Esophagus (tissue), 2 donors: ENCODE measurements around the gene CLCN6. TPM values are rescaled to one million over a fixed set of nuclear protein-coding genes. Genes with fewer than 3 reads are reported as not detected.

Experiments used
- H3K27ac ChIP-seq, 2 donors: one replicate each; pipeline ENCODE4 v1.5.1; 2013; ENCODE audit warnings: low read depth in 2 of 2, mild to moderate bottlenecking in 2 of 2, inconsistent platforms in 1 of 2, low read length in 1 of 2, moderate library complexity in 1 of 2
- H3K27me3 ChIP-seq, 2 donors: one replicate each; pipeline ENCODE4 v1.6.1; 2013; ENCODE audit warnings: low read length in 2 of 2, control low read depth in 1 of 2, mild to moderate bottlenecking in 1 of 2; ENCODE audit not compliant: insufficient read depth in 2 of 2, control insufficient read depth in 1 of 2
- H3K36me3 ChIP-seq, 2 donors: one replicate each; pipeline ENCODE4 v1.6.1; 2013; ENCODE audit warnings: low read length in 1 of 2; ENCODE audit not compliant: control insufficient read depth in 2 of 2, insufficient read depth in 2 of 2
- H3K4me1 ChIP-seq, 2 donors: one replicate each; pipeline ENCODE4 v1.6.1; 2013; ENCODE audit warnings: low read length in 1 of 2; ENCODE audit not compliant: control insufficient read depth in 2 of 2, insufficient read depth in 2 of 2
- H3K4me3 ChIP-seq, 2 donors: one replicate each; pipeline ENCODE4 v1.5.1; 2013; ENCODE audit warnings: low read length in 2 of 2, mild to moderate bottlenecking in 2 of 2, low read depth in 1 of 2, moderate library complexity in 1 of 2
- H3K9me3 ChIP-seq, 2 donors: one replicate each; pipeline ENCODE4 v1.6.1; 2013; ENCODE audit warnings: mild to moderate bottlenecking in 2 of 2, low read depth in 1 of 2, low read length in 1 of 2, moderate library complexity in 1 of 2; ENCODE audit not compliant: control insufficient read depth in 2 of 2, insufficient read depth in 1 of 2
- WGBS, 2 donors: extraction: QIAGEN DNeasy Blood & Tissue Kit; methylation state at CpG; one replicate each; pipeline ENCODE4 v1.1.7; 2013; 5-methylcytosine and 5-hydroxymethylcytosine counted together
- polyA plus RNA-seq, 2 donors: library from polyadenylated mRNA; stranded (reverse); fragments of 200-250 nt; gene quantifications; one replicate each; pipeline ENCODE4 v1.2.3, GENCODE V29; 2013
- donor health status: healthy with polysubstance abuse.
- donor health status: Bipolar disorder and iron deficiency.

The CLCN6 gene
- polyA plus RNA-seq, 2 donors = 4.9 to 9.1 TPM

DNA sequence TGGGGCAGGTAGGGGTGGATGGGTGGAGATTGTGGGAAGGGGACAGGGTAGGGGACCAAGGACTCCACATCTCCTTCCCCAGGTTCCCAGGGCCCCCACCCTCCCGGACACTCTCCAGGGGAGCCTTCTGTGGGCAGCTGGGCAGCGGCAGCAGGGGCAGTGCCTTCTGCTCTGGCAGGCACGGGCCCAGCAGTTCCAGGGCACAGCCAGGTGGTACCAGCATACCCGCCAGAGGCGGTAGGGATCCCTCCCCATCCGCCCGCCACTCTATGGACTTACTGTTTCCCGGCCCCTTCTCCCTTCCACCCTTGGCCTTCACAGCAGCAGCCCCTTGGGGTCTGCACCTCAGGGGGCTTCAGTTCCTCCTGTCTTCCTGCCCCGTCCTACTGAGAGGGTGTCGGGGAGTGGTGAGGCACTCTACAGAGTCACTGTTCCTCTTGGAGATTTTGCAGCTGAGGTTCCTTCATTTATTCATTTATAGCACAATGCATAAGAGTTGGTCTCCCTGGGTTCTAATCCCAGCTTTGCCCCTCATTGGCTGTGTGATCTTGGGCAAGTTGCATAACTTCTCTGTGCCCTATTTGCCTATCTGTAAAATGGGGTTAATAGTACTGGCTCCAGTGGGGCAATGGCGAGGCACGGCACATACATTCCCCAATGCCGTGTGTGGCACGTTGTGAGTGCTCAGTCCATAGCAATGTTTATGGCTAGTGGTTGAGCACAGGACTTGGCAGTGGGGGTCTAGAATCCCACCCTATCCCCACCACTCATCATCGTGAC lies 27.0 kb upstream of the CLCN6 start:
- H3K4me1 ChIP-seq = no peaks in the 10 kb centered on the region
- H3K9me3 ChIP-seq = no peaks in the 10 kb centered on the region
- H3K36me3 ChIP-seq = no peaks in the 10 kb centered on the region
- no peak overlapping the region for H3K4me3 ChIP-seq
- H3K27me3 ChIP-seq = no peaks in the 10 kb centered on the region
- no peak overlapping the region for H3K27ac ChIP-seq
- WGBS, 2 donors = 88% methylated on average over 14 to 15 of the region's 15 CpGs

DNA sequence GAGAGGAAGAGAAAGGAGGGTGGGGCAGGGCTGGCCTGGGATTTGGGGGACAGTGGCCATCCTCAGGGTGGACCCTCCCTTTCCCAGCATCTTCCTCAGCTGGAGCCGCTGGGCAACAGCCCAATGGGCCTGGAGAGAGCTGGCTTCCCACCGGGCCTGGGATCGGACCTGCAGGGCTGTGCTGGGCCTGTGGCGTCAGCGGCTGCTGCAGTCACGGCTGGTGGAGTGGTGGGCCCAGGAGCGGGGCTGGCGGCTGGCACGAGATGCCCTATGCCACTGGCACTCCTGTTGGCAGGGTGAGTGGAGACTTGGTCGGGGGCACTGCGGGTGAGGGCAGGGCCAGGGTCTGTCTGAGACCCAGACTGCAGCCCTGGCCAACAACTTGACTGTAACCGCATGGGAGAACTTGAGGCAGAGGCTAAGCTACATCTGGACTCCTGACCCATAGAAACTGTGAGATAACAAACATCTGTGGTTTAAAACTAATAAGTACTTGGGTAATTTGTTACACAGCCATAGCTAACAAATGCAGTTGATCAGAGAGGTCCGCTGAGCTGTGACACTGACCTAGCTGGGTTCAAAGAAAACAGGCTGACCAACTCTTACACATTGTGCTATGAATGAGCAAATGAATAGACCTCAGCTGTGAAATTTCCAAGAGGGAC lies 26.1 kb upstream of the CLCN6 start:
- H3K4me1 ChIP-seq = no peaks in the 10 kb centered on the region
- H3K27ac ChIP-seq = no peak overlapping the region
- H3K36me3 ChIP-seq = no peaks in the 10 kb centered on the region
- WGBS, 2 donors = 84 to 85% methylated on average over 13 of the region's 13 CpGs
- no peak overlapping the region for H3K4me3 ChIP-seq
- H3K9me3 ChIP-seq = no peaks in the 10 kb centered on the region
- H3K27me3 ChIP-seq = no peaks in the 10 kb centered on the region

DNA sequence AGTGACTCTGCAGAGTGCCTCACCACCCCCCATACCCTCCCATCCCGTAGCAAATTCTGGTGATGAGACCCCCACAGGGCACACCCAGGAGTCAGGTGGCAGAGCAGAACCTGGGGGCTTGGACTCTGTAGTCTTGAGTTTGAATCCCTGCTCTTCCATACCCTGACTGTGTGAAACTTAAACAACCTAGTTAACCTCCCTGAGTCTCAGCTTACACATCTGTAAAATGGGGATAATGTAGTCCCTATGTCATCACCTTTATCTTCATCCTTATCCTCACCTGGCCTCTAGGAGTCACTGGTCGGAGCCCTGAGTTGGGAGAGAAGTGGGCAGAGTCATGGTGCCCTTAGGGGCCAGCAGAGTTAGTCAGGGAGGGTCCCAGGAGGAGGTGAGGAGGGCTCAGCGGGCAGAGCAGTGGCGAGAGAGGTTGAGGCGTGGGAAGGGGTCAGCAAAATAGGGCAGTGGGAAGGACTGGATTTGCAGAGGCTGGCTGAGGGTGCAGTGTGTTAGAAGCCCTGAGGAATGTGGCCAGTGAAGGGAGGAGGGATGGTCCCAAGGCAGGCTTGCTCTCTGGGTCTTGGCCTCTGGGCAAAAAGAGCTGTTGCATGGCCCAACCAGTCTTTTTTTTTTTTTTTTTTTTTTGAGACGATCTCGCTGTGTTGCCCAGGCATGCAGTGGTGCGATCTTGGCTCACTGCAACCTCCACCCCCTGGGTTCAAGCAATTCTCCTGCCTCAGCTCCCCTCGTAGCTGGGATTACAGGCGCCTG lies 25.4 kb upstream of the CLCN6 start:
- H3K27ac ChIP-seq = no peak overlapping the region
- no peak overlapping the region for H3K4me3 ChIP-seq
- H3K27me3 ChIP-seq = no peaks in the 10 kb centered on the region
- H3K9me3 ChIP-seq = no peaks in the 10 kb centered on the region
- 63 to 68% methylated on average over 8 to 10 of the region's 10 CpGs for WGBS, 2 donors
- H3K36me3 ChIP-seq = no peaks in the 10 kb centered on the region
- peaks cover 0 to 2% of the 10 kb centered on the region in 2 donors for H3K4me1 ChIP-seq

DNA sequence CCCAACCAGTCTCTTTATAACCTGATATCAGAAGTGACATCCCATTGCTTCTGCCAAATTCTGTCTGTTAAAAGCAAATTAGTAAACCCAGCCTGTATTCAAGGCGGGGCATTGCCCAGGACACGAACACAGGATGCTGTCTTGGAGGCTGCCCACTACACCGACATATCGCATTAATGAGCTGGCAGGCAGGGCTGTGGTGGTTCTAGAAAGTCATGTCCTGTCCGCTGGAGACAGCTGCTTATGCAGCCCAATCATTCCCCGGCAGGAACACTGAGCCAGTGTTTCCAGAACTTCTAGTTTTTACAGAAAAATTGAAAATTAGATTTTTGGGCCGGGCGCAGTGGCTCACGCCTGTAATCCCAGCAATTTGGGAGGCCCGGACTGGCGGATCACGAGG lies 24.7 kb upstream of the CLCN6 start:
- Histone ChIP-seq H3K27ac (no peak overlapping the region), H3K27me3 (no peaks in the 10 kb centered on the region), H3K9me3 (no peaks in the 10 kb centered on the region), H3K4me1 (peaks cover 0 to 2% of the 10 kb centered on the region in 2 donors), H3K36me3 (no peaks in the 10 kb centered on the region), H3K4me3 (no peak overlapping the region)
- 78 to 85% methylated on average over 12 of the region's 12 CpGs for WGBS, 2 donors

DNA sequence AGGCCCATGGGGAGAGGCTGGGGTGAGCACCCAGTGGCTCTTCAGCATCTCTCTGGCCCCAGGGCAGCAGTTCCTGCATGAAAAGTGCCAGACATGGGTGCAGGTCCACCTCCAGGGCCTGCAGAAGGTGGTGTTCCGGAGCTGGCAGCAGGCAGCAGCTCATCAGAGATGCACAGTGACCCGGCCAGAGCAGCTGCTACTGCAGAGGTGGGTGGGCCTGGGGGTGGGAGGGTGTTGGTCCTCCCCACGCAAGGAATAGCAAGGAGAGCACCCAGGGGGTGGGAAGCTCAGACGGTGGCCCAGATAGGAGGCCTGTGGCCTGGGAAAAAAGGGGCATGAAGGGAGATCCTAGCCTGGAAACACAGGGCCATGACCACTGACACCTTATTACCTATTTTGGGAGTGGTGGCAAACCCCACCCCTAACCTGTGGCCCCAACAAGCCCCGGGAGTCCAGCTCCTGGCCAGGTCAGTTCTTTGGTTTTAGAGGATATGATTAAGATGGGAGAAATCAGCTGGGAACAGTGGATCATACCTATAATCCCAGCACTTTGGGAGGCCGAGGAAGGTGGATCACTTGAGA lies 23.8 kb upstream of the CLCN6 start:
- 77 to 83% methylated on average over 6 of the region's 6 CpGs for WGBS, 2 donors
- no peaks in the 10 kb centered on the region for H3K36me3 ChIP-seq
- H3K4me3 ChIP-seq = no peak overlapping the region
- no peaks in the 10 kb centered on the region for H3K9me3 ChIP-seq
- H3K4me1 ChIP-seq = peaks cover 0 to 5% of the 10 kb centered on the region in 2 donors
- H3K27me3 ChIP-seq = no peaks in the 10 kb centered on the region
- H3K27ac ChIP-seq = no peak overlapping the region

DNA sequence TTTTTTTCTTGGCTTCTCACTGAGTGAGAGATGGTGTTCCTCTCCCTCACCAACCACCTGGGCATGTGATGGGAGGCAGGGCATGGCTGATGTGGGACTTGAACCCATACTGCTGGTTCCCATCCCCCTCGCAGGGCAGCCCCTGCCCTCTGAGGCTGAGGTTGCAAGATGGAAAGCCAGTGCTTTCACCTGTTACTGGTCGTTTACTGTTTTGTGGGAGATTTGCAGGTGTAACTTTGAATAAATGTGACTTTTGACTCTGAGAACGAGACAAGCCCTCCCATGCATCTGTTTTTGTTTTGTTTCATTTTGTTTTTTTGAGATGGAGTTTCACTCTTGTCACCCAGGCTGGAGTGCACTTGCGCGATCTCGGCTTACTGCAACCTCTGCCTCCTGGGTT lies 22.4 kb upstream of the CLCN6 start:
- H3K27ac ChIP-seq = no peak overlapping the region
- 89 to 91% methylated on average over 6 of the region's 6 CpGs for WGBS, 2 donors

DNA sequence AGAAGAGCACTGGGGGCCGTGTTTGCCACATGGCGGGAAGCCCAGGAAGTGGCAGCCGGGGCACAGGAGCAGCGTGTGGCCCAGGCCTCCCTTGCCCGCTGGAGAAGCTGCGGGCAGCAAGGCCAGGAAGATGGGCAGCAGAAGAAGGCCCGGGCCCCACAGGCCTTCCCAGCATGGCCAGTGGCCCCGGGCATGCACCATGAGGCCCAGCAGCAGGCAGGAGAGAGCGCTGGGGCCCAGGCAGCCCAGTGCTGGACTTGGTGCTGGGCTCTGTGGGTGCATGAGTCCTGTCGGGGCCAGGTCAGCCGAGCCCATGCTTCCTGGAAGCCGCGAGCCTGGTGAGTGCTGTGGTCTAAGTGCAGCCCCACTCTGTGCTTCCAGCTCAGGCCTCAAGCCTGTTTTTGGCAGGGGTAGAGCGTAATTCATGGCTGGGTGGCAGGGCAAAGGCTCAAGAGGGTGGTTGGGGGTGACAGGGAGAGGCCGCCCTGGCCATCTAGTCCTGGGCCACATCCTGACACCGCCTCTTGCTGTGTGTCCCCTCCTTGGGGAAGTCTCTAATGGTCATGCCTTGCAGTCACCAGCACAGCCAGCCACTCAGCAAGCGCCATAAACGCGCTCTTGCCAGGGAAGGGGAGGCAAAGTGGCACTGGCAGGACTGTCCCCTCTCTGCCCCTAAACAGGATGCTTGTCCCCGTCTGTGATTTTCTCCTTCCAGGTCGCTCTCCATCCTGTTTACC lies 21.6 kb upstream of the CLCN6 start:
- WGBS, 2 donors = 70 to 76% methylated on average over 20 to 21 of the region's 21 CpGs

More for the DNA sequence above, 22.4 kb upstream of the CLCN6 start:
- Histone ChIP-seq H3K9me3 (no peaks in the 10 kb centered on the region), H3K36me3 (no peaks in the 10 kb centered on the region), H3K4me1 (peaks cover 5 to 16% of the 10 kb centered on the region in 2 donors), H3K4me3 (no peak overlapping the region), H3K27me3 (no peaks in the 10 kb centered on the region)

DNA sequence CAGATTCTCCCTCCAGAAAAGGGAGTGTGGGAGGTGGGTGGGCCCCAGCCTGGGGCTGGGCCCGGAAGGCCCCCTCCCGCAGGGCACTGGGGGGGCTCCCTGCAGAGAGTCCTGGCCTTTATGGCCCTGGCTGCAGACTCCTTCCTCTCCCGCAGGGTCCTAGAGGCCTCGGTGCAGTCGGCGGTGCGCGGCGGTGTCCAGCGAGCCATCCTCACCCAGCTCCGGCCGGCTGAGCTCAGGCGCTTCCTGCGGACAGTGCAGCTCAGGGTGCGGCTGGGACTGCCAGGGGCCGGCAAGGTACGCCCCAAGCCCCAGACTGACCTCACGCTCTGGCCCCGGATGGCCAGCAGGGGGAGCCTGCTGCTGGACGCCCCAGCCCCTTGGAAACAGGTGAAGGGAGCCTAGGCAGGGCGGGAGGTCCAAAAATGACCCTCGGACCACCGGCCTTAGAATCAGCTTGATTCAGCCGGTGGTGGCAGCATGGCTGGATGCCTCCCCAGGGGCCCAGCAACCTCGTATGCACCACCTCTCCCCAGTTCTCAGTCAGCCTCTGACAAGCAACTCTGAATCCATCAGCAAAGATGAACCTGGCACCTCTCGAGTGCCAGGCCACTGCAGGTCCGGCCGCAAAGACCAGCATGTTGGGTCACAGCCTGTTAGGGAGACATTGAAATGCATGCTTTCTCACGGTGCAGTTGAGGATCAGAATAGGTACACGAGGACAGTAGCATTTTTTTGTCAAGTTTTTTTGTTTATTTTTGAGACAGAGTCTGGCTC lies 20.8 kb upstream of the CLCN6 start:
- WGBS, 2 donors = 8 to 9% methylated on average over 30 of the region's 30 CpGs
- Histone ChIP-seq H3K9me3 (no peaks in the 10 kb centered on the region), H3K27ac (peak overlapping the region in 1 of 2 donors; percentile 18), H3K27me3 (no peaks in the 10 kb centered on the region), H3K4me3 (peak overlapping the region; percentile 9 to 17), H3K36me3 (peaks cover 0 to 2% of the 10 kb centered on the region in 2 donors), H3K4me1 (peaks cover 9 to 30% of the 10 kb centered on the region in 2 donors)

More for the DNA sequence above, 21.6 kb upstream of the CLCN6 start:
- Histone ChIP-seq H3K4me3 (no peak overlapping the region), H3K27me3 (no peaks in the 10 kb centered on the region), H3K27ac (peak overlapping the region in 1 of 2 donors; percentile 18), H3K36me3 (no peaks in the 10 kb centered on the region), H3K9me3 (no peaks in the 10 kb centered on the region), H3K4me1 (peaks cover 5 to 23% of the 10 kb centered on the region in 2 donors)
